ENCODE measurements around the gene PEF1. TPM values are rescaled to one million over a fixed set of nuclear protein-coding genes. Genes with fewer than 3 reads are reported as not detected.

The PEF1 gene
- polyA plus RNA-seq, 1 donor from 2014 or later, result 79.2 TPM

GRCh38 chr1:31640964-31641363 is 3.7 kb downstream of the PEF1 start:
- H3K27me3 Mint-ChIP-seq, result no peaks in the 10 kb centered on the region
- no peak overlapping the region for H3K27ac Mint-ChIP-seq
- H3K4me1 Mint-ChIP-seq, result peaks cover 19 to 34% (median 27%) of the 10 kb centered on the region in 3 donors
- H3K4me3 Mint-ChIP-seq, result no peak overlapping the region
- H3K36me3 Mint-ChIP-seq, result peaks cover 3% of the 10 kb centered on the region
- no peaks in the 10 kb centered on the region for H3K9me3 Mint-ChIP-seq

- no peaks in the 10 kb centered on the region for H3K9me3 Mint-ChIP-seq
- peaks cover 3% of the 10 kb centered on the region for H3K36me3 Mint-ChIP-seq
- H3K4me1 Mint-ChIP-seq, result peaks cover 16 to 27% (median 26%) of the 10 kb centered on the region in 3 donors
- H3K27ac Mint-ChIP-seq, result no peak overlapping the region
- H3K4me3 Mint-ChIP-seq, result no peak overlapping the region
- no peaks in the 10 kb centered on the region for H3K27me3 Mint-ChIP-seq
These were observed 4.5 kb downstream of the PEF1 start for GRCh38 chr1:31640179-31640578.

GRCh38 chr1:31639543-31639942 is 5.1 kb downstream of the PEF1 start:
- H3K4me3 Mint-ChIP-seq, result no peak overlapping the region
- no peaks in the 10 kb centered on the region for H3K9me3 Mint-ChIP-seq
- H3K27ac Mint-ChIP-seq, result no peak overlapping the region
- peaks cover 10 to 25% (median 19%) of the 10 kb centered on the region in 3 donors for H3K4me1 Mint-ChIP-seq
- H3K36me3 Mint-ChIP-seq, result no peaks in the 10 kb centered on the region
- no peaks in the 10 kb centered on the region for H3K27me3 Mint-ChIP-seq

- no peaks in the 10 kb centered on the region for H3K9me3 Mint-ChIP-seq
- peaks cover 7 to 17% (median 14%) of the 10 kb centered on the region in 3 donors for H3K4me1 Mint-ChIP-seq
- H3K36me3 Mint-ChIP-seq, result no peaks in the 10 kb centered on the region
- no peaks in the 10 kb centered on the region for H3K27me3 Mint-ChIP-seq
- H3K27ac Mint-ChIP-seq, result no peak overlapping the region
- no peak overlapping the region for H3K4me3 Mint-ChIP-seq
These were observed 6.6 kb downstream of the PEF1 start for GRCh38 chr1:31637915-31638673.

- no peak overlapping the region for H3K4me3 Mint-ChIP-seq
- no peaks in the 10 kb centered on the region for H3K9me3 Mint-ChIP-seq
- no peaks in the 10 kb centered on the region for H3K27me3 Mint-ChIP-seq
- no peaks in the 10 kb centered on the region for H3K36me3 Mint-ChIP-seq
- peaks cover 6 to 8% (median 8%) of the 10 kb centered on the region in 3 donors for H3K4me1 Mint-ChIP-seq
- H3K27ac Mint-ChIP-seq, result no peak overlapping the region
These were observed 11.6 kb downstream of the PEF1 start for GRCh38 chr1:31633117-31633516.

- Mint-ChIP-seq H3K4me1 (peaks cover 3 to 4% (median 4%) of the 10 kb centered on the region in 3 donors), H3K36me3 (no peaks in the 10 kb centered on the region), H3K27ac (no peak overlapping the region), H3K4me3 (no peak overlapping the region), H3K27me3 (no peaks in the 10 kb centered on the region), H3K9me3 (no peaks in the 10 kb centered on the region)
These were observed 12.0 kb downstream of the PEF1 start for GRCh38 chr1:31632649-31633048.

GRCh38 chr1:31628931-31629556 is 15.6 kb downstream of the PEF1 start:
- H3K36me3 Mint-ChIP-seq, result no peaks in the 10 kb centered on the region
- no peak overlapping the region for H3K4me3 Mint-ChIP-seq
- H3K27me3 Mint-ChIP-seq, result no peaks in the 10 kb centered on the region
- no peak overlapping the region for H3K27ac Mint-ChIP-seq
- no peaks in the 10 kb centered on the region for H3K9me3 Mint-ChIP-seq
- H3K4me1 Mint-ChIP-seq, result peaks cover 0 to 5% (median 5%) of the 10 kb centered on the region in 3 donors

GRCh38 chr1:31627930-31628559 is 16.6 kb downstream of the PEF1 start:
- H3K4me1 Mint-ChIP-seq, result peaks cover 0 to 8% (median 5%) of the 10 kb centered on the region in 3 donors
- H3K4me3 Mint-ChIP-seq, result no peak overlapping the region
- no peaks in the 10 kb centered on the region for H3K9me3 Mint-ChIP-seq
- no peaks in the 10 kb centered on the region for H3K36me3 Mint-ChIP-seq
- no peak overlapping the region for H3K27ac Mint-ChIP-seq
- H3K27me3 Mint-ChIP-seq, result no peaks in the 10 kb centered on the region

- Mint-ChIP-seq H3K36me3 (no peaks in the 10 kb centered on the region), H3K27ac (no peak overlapping the region), H3K4me3 (no peak overlapping the region), H3K27me3 (no peaks in the 10 kb centered on the region), H3K4me1 (peaks cover 0 to 8% (median 5%) of the 10 kb centered on the region in 3 donors), H3K9me3 (no peaks in the 10 kb centered on the region)
These were observed 17.3 kb downstream of the PEF1 start for GRCh38 chr1:31627301-31627929.

GRCh38 chr1:31626223-31627207 is 18.2 kb downstream of the PEF1 start:
- H3K27ac Mint-ChIP-seq, result peak overlapping the region in 1 of 3 donors; percentile 91
- H3K27me3 Mint-ChIP-seq, result no peaks in the 10 kb centered on the region
- H3K36me3 Mint-ChIP-seq, result no peaks in the 10 kb centered on the region

GRCh38 chr1:31625561-31626222 is 19.0 kb downstream of the PEF1 start:
- Mint-ChIP-seq H3K27ac (no peak overlapping the region), H3K36me3 (peaks cover under 1% of the 10 kb centered on the region), H3K9me3 (no peaks in the 10 kb centered on the region), H3K4me3 (no peak overlapping the region), H3K27me3 (no peaks in the 10 kb centered on the region), H3K4me1 (peaks cover 0 to 8% (median 5%) of the 10 kb centered on the region in 3 donors)

More at GRCh38 chr1:31626223-31627207, 18.2 kb downstream of the PEF1 start:
- no peak overlapping the region for H3K4me3 Mint-ChIP-seq
- H3K9me3 Mint-ChIP-seq, result no peaks in the 10 kb centered on the region
- peaks cover 0 to 8% (median 5%) of the 10 kb centered on the region in 3 donors for H3K4me1 Mint-ChIP-seq

- Mint-ChIP-seq H3K4me1 (peaks cover 0 to 8% (median 5%) of the 10 kb centered on the region in 3 donors), H3K4me3 (no peak overlapping the region), H3K27ac (no peak overlapping the region), H3K9me3 (no peaks in the 10 kb centered on the region), H3K27me3 (no peaks in the 10 kb centered on the region), H3K36me3 (peaks cover 1% of the 10 kb centered on the region)
These were observed 19.8 kb downstream of the PEF1 start for GRCh38 chr1:31624731-31625514.

GRCh38 chr1:31624309-31624708 is 20.4 kb downstream of the PEF1 start:
- peaks cover 1% of the 10 kb centered on the region for H3K36me3 Mint-ChIP-seq
- H3K9me3 Mint-ChIP-seq, result no peaks in the 10 kb centered on the region
- H3K27ac Mint-ChIP-seq, result no peak overlapping the region
- peaks cover 5% of the 10 kb centered on the region for H3K27me3 Mint-ChIP-seq
- no peak overlapping the region for H3K4me3 Mint-ChIP-seq
- H3K4me1 Mint-ChIP-seq, result peaks cover under 1 to 13% (median 5%) of the 10 kb centered on the region in 3 donors

Measured in IgD-negative memory B cell (primary cell).